HEK293 (cell line): ENCODE measurements around the gene CRACR2A.

Experiments
- YY1 ChIP-seq: fragments of 450-650 bp; formaldehyde crosslinking; IDR thresholded peaks from 2 replicates; pipeline ENCODE4 v1.5.1; 2018; ENCODE audit warnings: missing biosample characterization, missing genetic modification characterization
- ZNF664 ChIP-seq: fragments of 450-650 bp; formaldehyde crosslinking; IDR thresholded peaks from 2 replicates; pipeline ENCODE4 v1.5.1; 2016; ENCODE audit warnings: missing biosample characterization, missing genetic modification characterization
- TF ChIP-seq, protein P1 (sequence below): fragments of 450-650 bp; formaldehyde crosslinking; IDR thresholded peaks from 2 replicates; pipeline ENCODE4 v1.5.1; 2016; ENCODE audit warnings: missing biosample characterization, missing genetic modification characterization

DNA sequence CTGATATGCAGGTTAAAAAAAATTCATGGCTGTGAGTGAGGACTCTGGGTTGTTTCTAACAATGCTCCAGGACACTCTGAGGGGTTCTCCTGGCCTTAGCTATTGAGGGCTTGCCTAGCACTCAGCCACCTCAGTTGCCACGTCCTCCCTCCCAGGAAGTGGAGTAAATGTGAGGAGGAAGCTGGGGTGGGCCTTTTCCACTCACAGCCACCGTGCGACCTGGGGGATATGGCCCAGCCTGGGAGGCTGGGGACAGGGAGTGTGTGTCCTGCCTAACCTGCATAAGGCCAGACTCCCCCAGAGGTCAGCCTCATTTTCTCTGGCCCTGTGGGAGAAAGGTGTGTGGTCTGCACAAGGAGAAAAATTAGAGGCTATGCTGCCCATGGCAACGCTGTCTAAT is 83.3 kb downstream of the CRACR2A start:
- TF ChIP-seq, protein P1, sequence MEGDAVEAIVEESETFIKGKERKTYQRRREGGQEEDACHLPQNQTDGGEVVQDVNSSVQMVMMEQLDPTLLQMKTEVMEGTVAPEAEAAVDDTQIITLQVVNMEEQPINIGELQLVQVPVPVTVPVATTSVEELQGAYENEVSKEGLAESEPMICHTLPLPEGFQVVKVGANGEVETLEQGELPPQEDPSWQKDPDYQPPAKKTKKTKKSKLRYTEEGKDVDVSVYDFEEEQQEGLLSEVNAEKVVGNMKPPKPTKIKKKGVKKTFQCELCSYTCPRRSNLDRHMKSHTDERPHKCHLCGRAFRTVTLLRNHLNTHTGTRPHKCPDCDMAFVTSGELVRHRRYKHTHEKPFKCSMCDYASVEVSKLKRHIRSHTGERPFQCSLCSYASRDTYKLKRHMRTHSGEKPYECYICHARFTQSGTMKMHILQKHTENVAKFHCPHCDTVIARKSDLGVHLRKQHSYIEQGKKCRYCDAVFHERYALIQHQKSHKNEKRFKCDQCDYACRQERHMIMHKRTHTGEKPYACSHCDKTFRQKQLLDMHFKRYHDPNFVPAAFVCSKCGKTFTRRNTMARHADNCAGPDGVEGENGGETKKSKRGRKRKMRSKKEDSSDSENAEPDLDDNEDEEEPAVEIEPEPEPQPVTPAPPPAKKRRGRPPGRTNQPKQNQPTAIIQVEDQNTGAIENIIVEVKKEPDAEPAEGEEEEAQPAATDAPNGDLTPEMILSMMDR (tag by site-specific recombination) = no peak
- TF ChIP-seq ZNF664 (no peak), YY1 (no peak)
